DOHH2 (cell line): Measurements from ENCODE around the gene POLR2C.

Source experiments
- H3F3A ChIP-seq: fragments of 200-600 bp; sonication (generic), shearing (Covaris generic); 2 replicates; pipeline ENCODE4 v1.6.0; 2016; ENCODE audit warnings: antibody characterized with exemption, mild to moderate bottlenecking; ENCODE audit not compliant: control insufficient read depth, insufficient read depth
- H3K27ac ChIP-seq: fragments of 200-600 bp; sonication (generic); 2 replicates; pipeline ENCODE4 v1.5.1; 2014; ENCODE audit warnings: low read depth, mild to moderate bottlenecking, low read length, moderate library complexity
- H3K27me3 ChIP-seq: fragments of 200-600 bp; sonication (generic); 2 replicates; pipeline ENCODE4 v1.6.1; 2014; ENCODE audit warnings: mild to moderate bottlenecking, low read length, mixed read lengths; ENCODE audit not compliant: control insufficient read depth
- H3K36me3 ChIP-seq: fragments of 200-600 bp; sonication (generic); 2 replicates; pipeline ENCODE4 v1.6.1; 2014; ENCODE audit warnings: mild to moderate bottlenecking, low read length, moderate library complexity, mixed read lengths; ENCODE audit not compliant: control insufficient read depth
- H3K4me1 ChIP-seq: fragments of 200-600 bp; sonication (generic); 2 replicates; pipeline ENCODE4 v1.6.1; 2014; ENCODE audit warnings: mild to moderate bottlenecking, low read length, mixed read lengths; ENCODE audit not compliant: control insufficient read depth
- H3K4me2 ChIP-seq: fragments of 200-600 bp; sonication (generic); 2 replicates; pipeline ENCODE4 v1.6.0; 2014; ENCODE audit warnings: mild to moderate bottlenecking, low read length, moderate library complexity
- H3K4me3 ChIP-seq: fragments of 200-600 bp; sonication (generic); 2 replicates; pipeline ENCODE4 v1.5.1; 2014; ENCODE audit warnings: mild to moderate bottlenecking, low read length, mixed read lengths
- H3K79me2 ChIP-seq: fragments of 200-600 bp; sonication (generic); 2 replicates; pipeline ENCODE4 v1.6.1; 2014; ENCODE audit warnings: mild to moderate bottlenecking, low read length, mixed read lengths; ENCODE audit not compliant: control insufficient read depth
- H3K9me2 ChIP-seq: fragments of 200-600 bp; sonication (generic); replicated peaks from 2 replicates; pipeline ENCODE4 v1.6.1; 2014; ENCODE audit warnings: mild to moderate bottlenecking, low read length, mixed read lengths; ENCODE audit not compliant: control insufficient read depth
- H3K9me3 ChIP-seq: fragments of 200-600 bp; sonication (generic); 2 replicates; pipeline ENCODE4 v1.6.1; 2014; ENCODE audit warnings: antibody characterized with exemption, low read length, mixed read lengths; ENCODE audit not compliant: control insufficient read depth, insufficient read depth
- H4K20me1 ChIP-seq: fragments of 200-600 bp; sonication (generic); 2 replicates; pipeline ENCODE4 v1.6.0; 2014; ENCODE audit warnings: low read depth, mild to moderate bottlenecking, antibody characterized with exemption, low read length, moderate library complexity; ENCODE audit not compliant: control insufficient read depth, insufficient read depth
- EZH2phosphoT487 ChIP-seq: fragments of 200-600 bp; sonication (generic); IDR thresholded peaks from 2 replicates; pipeline ENCODE4 v1.6.1; 2017; ENCODE audit warnings: borderline replicate concordance, mild to moderate bottlenecking, antibody characterized with exemption, low read length, moderate library complexity, mixed read lengths
- TF ChIP-seq, protein P1 (sequence below): fragments of 200-600 bp; sonication (generic); IDR thresholded peaks from one replicate; pipeline ENCODE4 v1.5.1; 2014; ENCODE audit warnings: antibody characterized with exemption, mild to moderate bottlenecking, low read depth, low read length; ENCODE audit not compliant: poor library complexity, severe bottlenecking

The POLR2C gene

DNA sequence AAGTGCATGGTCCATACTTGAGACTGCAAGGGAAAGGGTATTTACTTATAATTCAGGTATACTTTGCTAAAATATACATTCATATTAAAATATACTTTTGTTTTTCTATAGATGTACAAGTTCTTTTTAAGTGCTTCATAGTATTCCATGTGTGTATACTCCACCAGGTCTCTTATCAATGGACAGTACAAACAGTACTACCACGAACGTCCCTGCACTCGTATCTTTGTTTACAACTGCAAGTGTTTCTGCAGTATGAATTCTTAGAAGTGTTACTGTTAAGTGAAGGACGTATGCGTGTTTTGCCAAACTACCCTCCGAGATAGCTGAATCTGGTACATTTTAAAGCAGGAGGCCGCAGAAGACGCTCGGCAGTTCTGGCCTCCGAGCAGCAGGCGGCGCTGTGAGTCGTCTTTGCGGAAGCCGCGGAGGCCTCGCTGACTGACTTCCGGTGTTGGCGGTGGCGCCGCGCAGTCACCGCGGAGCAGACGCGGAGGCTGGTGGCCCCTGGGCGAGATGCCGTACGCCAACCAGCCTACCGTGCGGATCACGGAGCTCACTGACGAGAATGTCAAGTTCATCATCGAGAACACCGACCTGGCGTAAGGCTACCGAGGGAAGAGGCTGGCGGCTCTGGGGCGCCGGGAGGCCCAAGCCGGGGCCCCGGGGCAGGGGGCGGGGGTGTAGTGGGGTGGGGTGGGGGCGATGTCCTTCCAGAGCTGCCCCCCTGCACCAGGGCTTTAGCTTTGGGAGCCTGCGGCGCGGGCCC, at the start of gene POLR2C:
TSS of gene POLR2C (plus strand) at position 471 of the 769 bp plus-strand sequence. CDS start at position 517, 46 bp downstream.
- Histone ChIP-seq H3K36me3 (peaks cover 68% of the 10 kb centered on the region), H3K79me2 (peaks cover 22% of the 10 kb centered on the region), H3F3A (peaks cover 4% of the 10 kb centered on the region), H4K20me1 (no peaks in the 10 kb centered on the region), H3K27ac (no peak within 1 kb of the TSS), H3K4me1 (peaks cover 8% of the 10 kb centered on the region), H3K4me2 (peak within 1 kb of the TSS; percentile 94), H3K9me2 (no peaks in the 10 kb centered on the region), H3K27me3 (no peaks in the 10 kb centered on the region), H3K9me3 (no peaks in the 10 kb centered on the region), H3K4me3 (peak within 1 kb of the TSS; percentile 95)
- TF ChIP-seq, protein P1, sequence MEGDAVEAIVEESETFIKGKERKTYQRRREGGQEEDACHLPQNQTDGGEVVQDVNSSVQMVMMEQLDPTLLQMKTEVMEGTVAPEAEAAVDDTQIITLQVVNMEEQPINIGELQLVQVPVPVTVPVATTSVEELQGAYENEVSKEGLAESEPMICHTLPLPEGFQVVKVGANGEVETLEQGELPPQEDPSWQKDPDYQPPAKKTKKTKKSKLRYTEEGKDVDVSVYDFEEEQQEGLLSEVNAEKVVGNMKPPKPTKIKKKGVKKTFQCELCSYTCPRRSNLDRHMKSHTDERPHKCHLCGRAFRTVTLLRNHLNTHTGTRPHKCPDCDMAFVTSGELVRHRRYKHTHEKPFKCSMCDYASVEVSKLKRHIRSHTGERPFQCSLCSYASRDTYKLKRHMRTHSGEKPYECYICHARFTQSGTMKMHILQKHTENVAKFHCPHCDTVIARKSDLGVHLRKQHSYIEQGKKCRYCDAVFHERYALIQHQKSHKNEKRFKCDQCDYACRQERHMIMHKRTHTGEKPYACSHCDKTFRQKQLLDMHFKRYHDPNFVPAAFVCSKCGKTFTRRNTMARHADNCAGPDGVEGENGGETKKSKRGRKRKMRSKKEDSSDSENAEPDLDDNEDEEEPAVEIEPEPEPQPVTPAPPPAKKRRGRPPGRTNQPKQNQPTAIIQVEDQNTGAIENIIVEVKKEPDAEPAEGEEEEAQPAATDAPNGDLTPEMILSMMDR = peak; percentile 80
- no peak for TF ChIP-seq EZH2phosphoT487

DNA sequence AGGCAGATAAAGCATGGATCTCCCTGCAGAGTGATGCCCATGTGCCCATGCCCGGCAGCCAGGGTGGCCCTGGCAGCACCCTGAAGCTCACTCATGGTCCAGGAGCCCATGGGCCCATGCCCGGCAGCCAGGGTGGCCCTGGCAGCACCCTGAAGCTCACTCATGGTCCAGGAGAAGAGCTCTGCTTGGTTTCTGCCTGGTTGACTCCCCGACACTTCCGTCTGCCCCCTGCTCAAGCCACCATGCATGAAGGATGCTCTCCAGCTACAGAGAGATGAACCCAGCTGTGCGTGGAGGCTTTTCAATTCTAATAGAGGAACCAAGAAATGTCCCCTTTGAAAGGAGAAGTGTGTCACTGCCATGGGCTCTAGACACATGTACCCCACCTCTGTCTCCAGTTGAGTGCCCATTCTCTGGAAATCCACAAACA, 49.2 kb upstream of the POLR2C start:
- Histone ChIP-seq H3K9me2 (no peaks in the 10 kb centered on the region), H3K4me2 (peak overlapping the region; percentile 50), H3K36me3 (no peaks in the 10 kb centered on the region), H3K4me1 (peaks cover 31% of the 10 kb centered on the region), H3K79me2 (no peaks in the 10 kb centered on the region), H3K9me3 (no peaks in the 10 kb centered on the region), H3F3A (no peaks in the 10 kb centered on the region), H3K27me3 (peaks cover 66% of the 10 kb centered on the region), H4K20me1 (no peaks in the 10 kb centered on the region), H3K4me3 (peak overlapping the region; percentile 20; the same call in 1 of the 2 replicates), H3K27ac (no peak overlapping the region)
- TF ChIP-seq, protein P1 = no peak
- no peak for TF ChIP-seq EZH2phosphoT487

DNA sequence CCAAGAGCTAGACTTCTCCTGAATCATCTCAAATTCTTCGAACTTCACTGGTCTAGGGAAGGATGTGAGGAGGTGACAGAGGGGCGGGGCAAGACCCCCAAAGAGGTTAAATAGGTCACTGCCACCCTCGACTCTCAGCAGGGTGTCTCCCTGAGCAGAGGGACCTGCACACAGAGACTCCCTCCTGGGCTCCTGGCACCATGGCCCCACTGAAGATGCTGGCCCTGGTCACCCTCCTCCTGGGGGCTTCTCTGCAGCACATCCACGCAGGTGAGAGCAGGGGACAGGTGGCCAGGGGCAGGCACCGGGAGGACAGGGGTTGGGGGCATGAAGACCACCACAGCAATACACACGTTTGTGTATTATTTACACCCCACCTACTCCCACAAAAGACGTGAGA, 48.7 kb upstream of the POLR2C start:
- no peaks in the 10 kb centered on the region for H3F3A ChIP-seq
- TF ChIP-seq EZH2phosphoT487 = no peak
- TF ChIP-seq, protein P1 = no peak
- no peaks in the 10 kb centered on the region for H3K79me2 ChIP-seq
- no peak overlapping the region; the same call in 1 of the 2 replicates for H3K4me3 ChIP-seq
- H3K27ac ChIP-seq = no peak overlapping the region
- H3K4me1 ChIP-seq = peaks cover 35% of the 10 kb centered on the region
- H3K4me2 ChIP-seq = peak overlapping the region; percentile 50
- no peaks in the 10 kb centered on the region for H3K9me3 ChIP-seq
- peaks cover 66% of the 10 kb centered on the region for H3K27me3 ChIP-seq
- no peaks in the 10 kb centered on the region for H3K9me2 ChIP-seq
- H4K20me1 ChIP-seq = no peaks in the 10 kb centered on the region
- H3K36me3 ChIP-seq = no peaks in the 10 kb centered on the region
